OCI-M2 (cell line): ENCODE data around the gene CNTD1.
"Not testable (repeated sequence)": the region's sequence is repeated elsewhere in the genome, so short reads cannot be mapped to it uniquely, and the experiment has no call there.

Source experiments
- DNase-seq: peaks from one replicate; lab custom pipeline; 2025; ENCODE audit not compliant: unreplicated experiment; lab: John Stamatoyannopoulos, UW

Gene CNTD1, protein sequence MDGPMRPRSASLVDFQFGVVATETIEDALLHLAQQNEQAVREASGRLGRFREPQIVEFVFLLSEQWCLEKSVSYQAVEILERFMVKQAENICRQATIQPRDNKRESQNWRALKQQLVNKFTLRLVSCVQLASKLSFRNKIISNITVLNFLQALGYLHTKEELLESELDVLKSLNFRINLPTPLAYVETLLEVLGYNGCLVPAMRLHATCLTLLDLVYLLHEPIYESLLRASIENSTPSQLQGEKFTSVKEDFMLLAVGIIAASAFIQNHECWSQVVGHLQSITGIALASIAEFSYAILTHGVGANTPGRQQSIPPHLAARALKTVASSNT

DNA sequence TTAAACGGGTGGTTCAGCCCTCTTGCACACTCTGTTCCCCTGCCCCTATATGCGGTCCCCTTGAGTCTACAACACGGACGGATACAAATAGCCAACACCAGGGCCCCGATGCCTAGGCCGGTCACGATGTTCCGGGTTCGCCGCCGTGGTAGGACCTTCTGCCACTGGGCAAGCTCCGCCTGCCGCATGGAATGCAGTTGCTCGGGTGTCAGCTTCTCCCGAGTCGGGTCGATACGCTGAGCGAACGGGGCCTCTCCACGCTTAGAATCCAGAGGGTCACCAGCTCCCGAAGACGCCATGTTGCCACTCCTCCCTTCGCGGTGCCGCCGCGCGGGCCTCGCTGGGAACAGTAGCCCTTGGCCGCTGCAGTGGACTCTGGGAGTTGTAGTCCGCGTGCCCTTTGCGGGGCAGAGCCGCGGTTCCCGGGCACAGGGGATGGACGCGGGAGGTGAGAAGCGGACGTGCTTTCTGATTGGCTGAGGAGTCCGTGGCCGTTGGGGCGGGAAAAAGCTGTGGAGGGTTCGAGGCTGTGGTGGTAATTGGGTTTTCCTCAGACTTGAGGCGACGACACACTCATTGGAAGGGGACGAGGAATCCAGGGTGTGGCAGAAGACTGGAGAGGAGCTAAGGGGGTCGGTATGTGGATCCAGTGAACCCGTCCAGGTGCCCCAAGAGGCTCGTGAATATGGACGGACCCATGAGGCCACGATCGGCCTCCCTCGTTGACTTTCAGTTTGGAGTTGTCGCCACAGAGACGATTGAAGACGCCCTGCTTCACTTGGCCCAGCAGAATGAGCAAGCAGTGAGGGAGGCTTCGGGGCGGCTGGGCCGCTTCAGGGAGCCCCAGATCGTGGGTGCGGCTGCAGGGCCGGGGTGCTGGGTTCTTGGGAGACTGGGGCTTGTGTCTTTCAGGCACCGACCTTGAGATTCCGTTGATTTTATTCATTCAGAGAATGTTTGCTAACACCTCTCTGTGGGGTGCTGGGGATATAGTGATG, at the start of gene CNTD1, which contains the start of gene COA3:
Gene CNTD1, plus strand, starts transcription at position 479 of the 998 bp plus-strand sequence. Its CDS starts 207 bp downstream, at position 686.
Gene COA3, minus strand, starts transcription at position 322 of the 998 bp plus-strand sequence. Its CDS starts 23 bp downstream, at position 299.
- DNase-seq, result no peak

DNA sequence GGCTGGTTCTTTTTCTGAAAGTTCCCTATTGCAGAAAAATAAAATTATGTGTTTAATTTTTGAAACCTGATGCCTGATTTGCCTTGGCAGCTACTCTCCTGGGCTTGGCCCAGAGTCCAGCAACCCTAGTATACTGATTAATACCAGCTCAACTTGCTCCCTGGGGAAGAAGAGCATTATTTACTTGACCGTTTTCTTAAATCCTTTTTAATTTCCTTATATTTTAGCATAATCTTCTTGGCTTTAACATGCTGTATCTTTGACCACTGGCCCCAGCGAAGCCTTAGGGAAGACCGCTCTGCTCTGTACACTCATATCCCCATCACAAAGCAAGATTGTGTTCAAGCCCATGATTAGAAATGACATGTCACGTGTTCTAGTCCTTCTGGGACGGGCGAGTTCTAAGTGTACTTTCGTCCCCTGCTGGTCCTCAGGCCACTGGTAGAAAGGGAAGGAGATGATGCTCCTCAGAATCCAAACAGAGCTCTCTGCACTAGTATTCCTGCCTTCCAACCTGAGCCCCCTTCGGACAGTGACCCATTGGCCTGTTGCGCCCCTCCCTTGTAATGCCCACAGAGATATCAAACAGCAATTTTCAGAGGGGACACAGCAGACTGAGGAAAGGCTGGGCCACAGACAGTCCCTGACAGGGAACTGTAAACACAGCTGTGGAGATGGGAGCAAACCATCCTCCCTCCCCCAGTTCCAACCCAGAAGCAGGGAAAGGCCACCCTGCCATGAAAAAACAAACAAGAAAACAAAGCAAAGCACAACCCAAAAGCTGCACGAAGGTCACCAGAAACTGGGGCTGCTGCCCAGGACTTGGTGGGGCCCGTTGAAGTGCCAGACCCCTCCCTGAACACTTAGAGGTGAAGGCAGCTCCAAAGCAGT, 49.5 kb upstream of the CNTD1 start:
- no peak for DNase-seq

DNA sequence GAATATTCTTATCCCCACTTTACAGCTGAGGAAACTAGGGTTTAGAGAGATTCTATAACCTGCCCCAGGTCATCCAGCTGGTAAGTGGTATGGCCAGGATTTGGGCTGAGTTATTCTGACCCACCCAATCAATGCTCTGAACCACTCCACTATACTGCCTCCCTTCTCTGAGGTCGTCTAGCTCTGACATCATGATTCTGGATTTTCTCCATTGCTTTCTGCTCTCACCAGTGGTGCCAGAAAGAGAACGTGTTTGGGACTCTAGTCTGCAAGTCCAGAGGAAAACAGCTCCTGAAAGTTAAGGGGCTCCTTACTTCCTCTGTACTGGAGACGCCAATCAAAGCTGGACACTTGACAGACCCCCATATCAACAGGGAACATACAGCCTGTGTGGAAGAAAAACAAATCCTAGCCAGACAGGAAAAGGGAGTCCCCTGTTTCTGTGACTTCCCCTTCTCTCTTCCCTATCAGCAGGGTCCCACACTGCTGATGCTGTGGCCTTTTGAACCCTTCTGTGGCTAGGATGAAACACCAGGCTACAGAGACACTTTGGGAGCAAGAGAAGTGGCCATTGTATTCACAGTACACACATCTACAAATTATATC, 47.8 kb upstream of the CNTD1 start:
- peak; percentile 49 for DNase-seq

DNA sequence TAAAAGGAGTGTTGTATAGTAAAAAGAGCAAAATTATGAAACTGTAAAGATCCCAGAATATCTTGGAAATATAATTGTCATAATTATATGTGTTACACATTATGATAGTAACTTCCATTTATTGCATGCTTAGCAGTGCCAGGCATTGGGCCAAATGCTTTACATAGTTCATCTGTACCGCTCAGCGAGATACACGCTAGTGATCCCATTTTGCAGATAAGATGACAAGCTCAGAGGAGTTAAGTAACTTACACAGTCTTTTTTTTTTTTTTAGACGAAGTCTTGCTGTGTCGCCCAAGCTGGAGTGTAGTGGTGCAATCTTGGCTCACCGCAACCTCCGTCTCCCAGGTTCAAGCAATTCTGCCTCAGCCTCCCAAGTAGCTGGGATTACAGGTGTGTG, 47.0 kb upstream of the CNTD1 start:
- DNase-seq, result no peak

DNA sequence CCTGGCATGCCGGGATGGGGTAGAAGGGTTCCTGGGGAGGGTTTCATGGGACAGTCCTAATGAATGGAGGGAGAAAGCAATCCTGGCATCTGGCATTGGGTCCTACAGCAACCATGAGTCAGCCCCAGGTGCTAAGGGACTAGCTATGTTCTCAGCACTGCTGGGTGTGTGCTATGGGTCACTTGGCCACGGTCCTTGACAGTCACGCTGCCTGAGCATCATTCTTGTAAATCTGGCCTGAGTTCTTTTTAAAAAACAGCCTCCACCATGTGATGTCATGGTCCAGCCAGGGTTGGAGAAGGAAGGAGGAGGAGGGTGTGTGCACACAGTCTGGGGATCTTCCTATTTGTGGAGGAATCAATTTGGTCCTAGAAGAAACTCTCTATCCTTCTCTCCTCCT, 43.9 kb upstream of the CNTD1 start:
- no peak for DNase-seq

DNA sequence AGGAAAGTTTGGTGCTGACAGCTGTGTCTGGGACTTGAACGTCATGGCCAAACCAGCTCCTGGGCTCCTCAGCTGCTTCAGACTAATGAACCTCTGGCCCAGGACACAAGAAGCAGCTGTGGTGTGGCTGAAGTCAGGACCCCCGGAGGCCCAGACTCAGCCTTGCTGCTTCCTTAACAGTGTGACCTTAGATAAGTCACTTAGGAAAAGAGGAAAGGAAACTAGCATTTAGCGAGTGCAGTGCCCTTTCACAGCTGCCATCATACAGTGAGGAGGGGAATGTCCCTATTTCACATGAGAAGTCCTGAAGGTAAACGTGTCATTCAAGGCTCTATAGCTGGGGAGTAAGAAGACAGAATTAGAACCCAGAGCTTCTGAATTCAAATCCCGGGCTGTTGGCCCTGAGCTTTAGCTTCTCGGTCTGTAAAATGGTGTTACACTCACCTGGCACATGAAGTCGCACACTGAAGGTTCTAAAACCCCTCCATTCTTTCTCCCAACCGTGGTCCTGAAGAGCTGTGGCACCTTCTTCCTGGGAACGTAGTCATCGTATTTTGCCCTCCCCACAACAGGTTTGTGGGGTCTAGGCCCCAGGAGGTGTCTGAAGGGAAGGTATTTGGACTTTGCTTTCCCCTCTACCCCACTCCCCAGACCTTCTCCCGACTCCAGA, 38.5 kb upstream of the CNTD1 start:
- DNase-seq, result no peak

DNA sequence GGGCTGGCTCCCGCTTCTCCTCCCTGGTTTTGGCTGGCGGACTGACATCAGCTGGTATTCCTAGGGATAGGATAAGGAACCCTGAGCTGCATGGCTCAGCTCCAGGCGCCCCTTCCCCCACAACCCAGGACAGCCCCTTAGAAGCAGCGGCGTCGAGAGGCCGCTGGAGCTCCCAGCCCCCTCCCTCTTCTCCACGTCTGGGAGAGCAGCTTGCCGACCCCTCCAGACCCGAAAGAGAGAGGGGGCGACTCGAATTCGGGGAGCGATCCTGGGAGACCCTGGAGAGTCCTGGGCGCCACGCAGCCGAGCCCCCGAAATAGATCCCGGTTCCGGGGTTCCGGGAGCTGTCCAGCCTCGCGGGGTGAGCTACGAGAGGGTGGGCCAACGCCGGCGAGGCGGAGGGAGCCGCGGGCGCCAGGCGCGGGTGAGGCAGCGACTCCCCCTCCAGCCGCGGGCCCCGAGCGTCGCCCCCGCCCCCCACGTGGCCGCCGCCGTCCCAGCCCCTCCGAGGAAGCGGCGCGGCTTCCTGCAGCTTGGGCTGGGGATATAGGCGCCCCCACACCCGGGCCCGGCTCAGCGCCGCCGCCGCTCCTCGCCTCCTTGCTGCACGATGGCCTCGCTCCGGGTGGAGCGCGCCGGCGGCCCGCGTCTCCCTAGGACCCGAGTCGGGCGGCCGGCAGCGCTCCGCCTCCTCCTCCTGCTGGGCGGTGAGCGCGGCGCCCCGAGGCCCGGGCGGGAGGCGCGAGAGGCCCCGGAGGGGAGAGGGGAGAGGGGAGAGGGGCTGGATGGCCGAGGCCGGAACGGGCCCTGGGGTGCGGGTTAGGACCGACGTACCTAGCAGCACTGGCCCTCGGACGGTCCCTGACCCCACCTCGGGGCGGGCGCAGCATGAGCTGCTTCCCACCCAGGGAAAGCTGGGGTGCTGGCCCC, 37.7 kb upstream of the CNTD1 start, which contains the start of gene RAMP2:
Gene RAMP2, plus strand, starts transcription at position 576 of the 930 bp plus-strand sequence. Its CDS starts 35 bp downstream, at position 611.
- no peak for DNase-seq

DNA sequence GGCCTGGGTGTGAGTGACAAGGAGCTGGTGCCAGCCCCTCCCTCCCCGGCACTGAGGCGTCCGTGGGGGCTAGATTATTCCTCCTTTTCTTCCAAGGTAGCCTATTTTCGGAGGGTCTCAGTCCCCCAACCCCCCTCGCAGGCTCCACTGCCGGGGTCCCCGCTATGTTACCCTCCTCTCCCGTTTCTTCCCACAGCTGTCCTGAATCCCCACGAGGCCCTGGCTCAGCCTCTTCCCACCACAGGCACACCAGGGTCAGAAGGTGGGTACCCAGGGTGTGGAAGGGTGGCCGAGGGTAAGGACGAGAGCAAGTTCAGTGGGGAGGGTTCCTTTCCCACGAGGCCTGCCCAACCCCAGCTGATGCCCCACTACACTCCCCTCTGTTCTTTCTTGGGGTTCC, 37.0 kb upstream of the CNTD1 start:
- no peak for DNase-seq

DNA sequence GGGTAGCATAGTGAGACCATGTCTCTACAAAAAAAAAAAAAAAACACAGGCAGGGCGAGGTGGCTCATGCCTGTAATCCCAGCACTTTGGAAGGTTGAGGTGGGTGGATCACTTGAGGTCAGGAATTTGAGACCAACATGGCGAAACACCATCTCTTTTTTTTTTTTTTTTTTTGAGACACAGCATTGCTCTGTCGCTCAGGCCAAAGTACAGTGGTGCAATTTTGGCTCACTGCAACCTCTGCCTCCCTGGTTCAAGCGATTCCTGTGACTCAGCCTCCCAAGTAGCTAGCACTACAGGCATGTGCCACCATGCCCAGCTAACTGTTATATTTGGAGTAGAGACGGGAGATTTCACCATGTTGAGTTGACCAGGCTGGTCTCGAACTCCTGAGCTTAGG, 32.5 kb upstream of the CNTD1 start:
- DNase-seq, result no peak

DNA sequence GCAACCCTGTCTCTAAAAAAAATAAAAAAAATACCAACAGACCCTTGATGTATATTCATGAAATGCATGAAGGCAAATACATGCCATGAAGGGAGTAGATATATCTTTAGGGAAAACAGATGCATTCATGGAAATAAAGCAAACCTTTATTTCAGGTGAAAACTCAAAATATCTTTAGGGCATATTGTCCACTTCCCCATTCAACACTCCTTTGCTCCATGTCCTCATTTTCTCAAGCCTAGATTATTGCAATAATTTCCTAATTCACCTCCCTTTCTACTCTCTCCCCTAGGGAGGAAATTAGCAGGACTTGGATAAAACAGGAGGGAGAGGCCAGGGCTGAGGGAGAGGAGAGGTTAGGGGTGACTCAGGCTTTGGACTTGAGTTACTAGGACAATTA, 31.1 kb upstream of the CNTD1 start:
- DNase-seq, result no peak

DNA sequence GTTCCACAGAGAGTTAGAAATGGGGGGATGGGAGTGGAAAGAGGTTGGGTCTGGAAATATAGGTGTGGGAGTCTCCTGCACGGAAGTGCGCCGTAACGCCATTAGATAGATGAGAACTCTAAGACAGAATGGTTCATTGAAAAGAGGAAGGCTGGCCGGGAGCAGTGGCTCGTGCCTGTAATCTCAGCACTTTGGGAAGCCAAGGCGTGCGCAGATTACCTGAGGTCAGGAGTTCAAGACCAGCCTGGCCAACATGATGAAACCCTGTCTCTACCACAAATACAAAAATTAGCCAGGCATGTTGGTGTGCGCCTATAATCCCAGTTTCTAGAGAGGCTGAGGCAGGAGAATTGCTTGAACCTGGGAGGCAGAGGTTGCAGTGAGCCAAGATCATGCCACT, 30.7 kb upstream of the CNTD1 start:
- DNase-seq, result not testable (repeated sequence)

DNA sequence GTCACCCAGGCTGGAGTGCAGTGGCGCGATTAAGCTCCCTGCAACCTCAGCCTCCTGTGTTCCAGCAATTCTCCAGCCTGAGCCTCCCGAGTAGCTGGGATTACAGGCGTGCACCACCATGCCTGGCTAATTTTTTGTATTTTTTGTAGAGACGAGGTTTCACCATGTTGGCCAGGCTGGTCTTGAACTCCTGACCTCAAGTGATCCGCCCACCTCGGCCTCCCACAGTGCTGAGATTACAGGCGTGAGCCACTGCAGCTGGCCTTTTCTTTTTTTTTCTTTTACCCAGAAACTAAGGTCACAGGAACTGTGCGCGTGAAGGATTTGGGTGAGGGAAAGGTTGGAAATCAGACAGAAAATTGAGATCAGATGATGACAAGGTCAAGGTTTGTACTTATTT, 28.7 kb upstream of the CNTD1 start:
- DNase-seq, result not testable (repeated sequence)

DNA sequence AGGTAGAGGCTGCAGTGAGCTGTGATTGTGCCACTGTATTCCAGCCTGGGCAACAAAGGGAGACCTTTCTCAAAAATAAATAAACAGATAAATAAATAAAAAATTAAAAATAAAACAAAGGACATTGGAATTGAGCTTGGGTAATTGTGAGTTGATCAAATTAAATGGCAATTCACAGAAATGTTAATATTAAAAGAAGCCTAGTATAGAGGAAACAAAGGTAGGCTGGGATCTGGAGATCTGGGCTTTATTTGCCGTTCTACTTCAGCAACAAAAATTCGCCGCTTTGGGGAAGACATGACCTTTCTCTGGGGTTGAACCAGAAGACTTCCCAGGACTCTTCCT, 25.7 kb upstream of the CNTD1 start:
- no peak for DNase-seq

DNA sequence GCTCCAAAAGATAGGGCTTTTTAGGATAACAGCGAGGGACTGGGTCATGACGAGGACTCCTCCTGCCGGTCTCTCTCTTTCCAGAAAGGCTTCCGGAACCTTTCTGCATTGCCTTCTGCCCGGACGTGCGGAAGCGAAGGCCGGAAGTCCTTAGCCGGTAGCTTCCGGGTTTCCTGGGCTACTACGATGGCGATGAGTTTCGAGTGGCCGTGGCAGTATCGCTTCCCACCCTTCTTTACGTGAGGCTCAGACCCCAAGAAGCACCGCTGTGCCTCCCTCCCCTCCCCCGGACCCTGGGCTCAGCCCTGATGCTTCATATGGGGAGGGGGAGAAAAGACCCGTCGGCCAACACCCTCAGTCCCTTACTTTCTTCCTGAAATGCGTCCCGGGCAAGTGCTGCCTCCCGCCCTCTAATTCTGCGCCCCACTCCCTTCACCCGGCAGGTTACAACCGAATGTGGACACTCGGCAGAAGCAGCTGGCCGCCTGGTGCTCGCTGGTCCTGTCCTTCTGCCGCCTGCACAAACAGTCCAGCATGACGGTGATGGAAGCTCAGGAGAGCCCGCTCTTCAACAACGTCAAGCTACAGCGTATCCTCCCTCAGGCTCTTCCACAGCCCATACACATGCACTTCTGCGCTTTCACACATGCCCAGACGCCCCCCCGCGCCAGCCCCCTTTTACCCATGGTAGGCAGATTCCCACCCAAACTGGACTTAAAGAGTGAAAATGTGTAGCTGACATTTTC, 25.2 kb upstream of the CNTD1 start, which contains the start of gene VPS25:
Gene VPS25, plus strand, starts transcription at position 160 of the 746 bp plus-strand sequence. Its CDS starts 27 bp downstream, at position 187.
- DNase-seq, result peak; percentile 58

DNA sequence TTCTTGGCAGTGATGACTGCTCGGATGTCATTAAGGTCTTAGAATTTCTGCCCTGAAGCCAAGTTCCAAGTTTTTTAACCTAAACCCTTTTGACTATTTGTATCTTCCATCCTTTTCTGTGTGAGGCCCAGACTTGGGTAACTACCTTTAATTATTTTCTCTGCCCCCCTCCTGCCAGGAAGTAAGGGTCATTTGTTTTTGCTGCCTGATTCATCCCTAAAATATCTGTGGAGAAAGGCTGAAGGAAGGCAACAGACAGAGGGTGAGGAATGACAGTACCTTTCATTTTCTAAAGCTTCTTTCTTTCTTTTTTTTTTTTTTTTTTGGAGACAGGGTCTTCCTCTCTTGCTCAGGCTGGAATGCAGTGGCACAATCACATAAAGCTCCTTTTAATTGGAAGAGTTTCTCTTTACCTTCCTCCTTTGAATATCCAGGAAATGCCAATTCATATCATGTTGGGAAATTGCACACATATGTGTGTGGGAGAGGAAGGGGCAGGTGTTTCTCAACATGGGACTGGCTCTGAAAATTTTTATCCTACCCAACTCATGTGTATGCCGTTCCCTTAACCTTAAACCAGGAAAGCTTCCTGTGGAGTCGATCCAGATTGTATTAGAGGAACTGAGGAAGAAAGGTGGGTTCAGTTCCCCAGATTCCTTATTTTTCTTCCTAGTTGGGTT, 24.5 kb upstream of the CNTD1 start:
- DNase-seq, result no peak

DNA sequence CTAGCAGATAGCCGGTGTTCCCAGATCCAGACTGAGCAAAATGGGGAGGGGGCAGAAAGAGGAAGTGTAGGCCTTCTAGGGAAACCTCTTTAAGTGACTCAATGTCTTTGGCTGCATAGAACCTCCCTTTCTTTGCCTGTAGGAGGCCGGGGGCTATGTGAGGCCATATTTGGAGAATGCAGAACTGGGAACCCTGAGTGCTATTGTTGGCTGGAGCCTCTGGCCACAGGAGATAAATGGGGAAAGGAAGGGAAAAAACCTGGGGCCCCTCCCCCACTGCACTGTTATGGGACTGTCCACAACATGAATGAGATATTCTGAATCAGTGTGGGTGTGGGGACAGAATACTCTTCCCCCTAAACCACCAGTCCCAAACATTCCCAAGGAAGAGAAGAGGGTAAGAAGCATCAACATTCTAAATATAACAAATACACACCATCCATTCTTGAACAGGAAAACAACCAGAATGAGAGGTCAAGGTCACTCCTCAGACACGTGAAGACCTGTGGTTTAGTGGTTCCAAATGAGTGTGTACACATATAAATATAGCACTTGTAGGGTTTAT, 23.0 kb upstream of the CNTD1 start:
- DNase-seq, result peak; percentile 71

DNA sequence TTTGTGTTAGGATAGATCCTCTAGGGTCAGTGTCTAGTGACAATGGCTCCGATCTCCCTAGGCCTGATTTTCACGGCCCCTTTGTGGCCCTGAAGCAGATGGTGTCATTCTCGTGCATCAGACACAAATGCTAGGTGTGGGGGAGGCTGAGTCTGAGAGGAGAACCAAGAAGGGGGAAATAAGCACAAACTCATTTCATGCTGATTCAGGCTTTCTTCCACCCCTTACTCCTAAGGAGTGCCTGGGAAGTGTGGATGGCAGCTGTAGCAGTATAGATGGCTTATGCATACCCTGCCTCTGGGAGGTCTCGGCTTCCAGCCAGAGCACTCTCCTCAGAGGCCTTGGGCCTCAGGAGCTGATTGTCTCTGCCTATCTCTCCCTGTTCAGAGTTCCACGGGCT, 20.1 kb upstream of the CNTD1 start:
- DNase-seq, result no peak
